HG02943 (cell line): ENCODE measurements around the gene CST11.

Experiments
- ATAC-seq: cut with Tn5 transposase; IDR thresholded peaks from one replicate; pipeline ENCODE4 v1.9.1; 2021; ENCODE audit warnings: mild to moderate bottlenecking, low read depth, moderate library complexity; ENCODE audit not compliant: unreplicated experiment

The CST11 gene

GRCh38 chr20:23455639-23456038 lies 3.0 kb upstream of the CST11 start:
- ATAC-seq: no peak

- no peak for ATAC-seq
Observed at GRCh38 chr20:23454816-23455215, 2.1 kb upstream of the CST11 start.

- no peak for ATAC-seq
Observed at GRCh38 chr20:23453549-23454543, 1.2 kb upstream of the CST11 start.

- ATAC-seq: no peak
Observed at GRCh38 chr20:23451956-23452487, 654 bp downstream of the CST11 start.

- ATAC-seq: no peak
Observed at GRCh38 chr20:23450877-23451276, 1.8 kb downstream of the CST11 start.

GRCh38 chr20:23449421-23449820 lies 3.3 kb downstream of the CST11 start:
- ATAC-seq: no peak

GRCh38 chr20:23448167-23448566 lies 4.5 kb downstream of the CST11 start:
- ATAC-seq: no peak

GRCh38 chr20:23446505-23446904 lies 6.2 kb downstream of the CST11 start:
- ATAC-seq: no peak

GRCh38 chr20:23445596-23446217 lies 7.0 kb downstream of the CST11 start:
- no peak for ATAC-seq

- ATAC-seq: no peak
Observed at GRCh38 chr20:23444859-23445258, 7.8 kb downstream of the CST11 start.

GRCh38 chr20:23442436-23442835 lies 10.2 kb downstream of the CST11 start:
- ATAC-seq: no peak

GRCh38 chr20:23441850-23442313 lies 10.8 kb downstream of the CST11 start:
- peak; percentile 85 for ATAC-seq

GRCh38 chr20:23440004-23440403 lies 12.7 kb downstream of the CST11 start:
- no peak for ATAC-seq

GRCh38 chr20:23438661-23439060 lies 14.0 kb downstream of the CST11 start:
- no peak for ATAC-seq

- ATAC-seq: no peak
Observed at GRCh38 chr20:23437126-23437899, 15.4 kb downstream of the CST11 start.

GRCh38 chr20:23436681-23437080 lies 16.0 kb downstream of the CST11 start:
- ATAC-seq: no peak

- ATAC-seq: no peak
Observed at GRCh38 chr20:23435626-23436539, 16.8 kb downstream of the CST11 start.

- ATAC-seq: no peak
Observed at GRCh38 chr20:23434521-23435313, 18.0 kb downstream of the CST11 start.

- no peak for ATAC-seq
Observed at GRCh38 chr20:23433628-23434027, 19.0 kb downstream of the CST11 start.
